Peyer's patch (tissue), 4 donors: Measurements from ENCODE around the gene UBE2L6.

Experiments
- CTCF ChIP-seq, 6 experiments: fragments of 450-650 bp in 4 of 6; fragments of 200-600 bp in 2 of 6; sonication (generic) in 1 of 6; IDR thresholded peaks; one replicate each; pipeline ENCODE4 v1.5.1; 2017 to 2019; ENCODE audit warnings: antibody characterized with exemption in 6 of 6, mild to moderate bottlenecking in 3 of 6, moderate library complexity in 1 of 6
- POLR2A ChIP-seq, 2 donors: fragments of 450-650 bp; IDR thresholded peaks; one replicate each; pipeline ENCODE4 v1.5.1; 2017; ENCODE audit warnings: antibody characterized with exemption in 2 of 2, mild to moderate bottlenecking in 2 of 2, moderate library complexity in 2 of 2

- TF ChIP-seq CTCF (IDR thresholded peaks at IDR 0.05) = no peak
- TF ChIP-seq POLR2A (IDR thresholded peaks at IDR 0.05) = no peak
Measured at GRCh38 chr11:57551941-57552340, 15.5 kb downstream of the UBE2L6 start.
